Stimulated activated CD8-positive, alpha-beta memory T cell treated with anti-CD3 and anti-CD28 coated beads, Interleukin-12 subunit alpha, Interleukin-12 subunit beta, amount 100 ng/mL, for 24 hours (primary cell): Measurements from ENCODE around the gene DMBT1.
A peak's percentile ranks its signal among the peaks of the same experiment; 100 is the strongest.

Experiments used
- DNase-seq: peaks from one replicate; pipeline ENCODE4 v3.0.0-alpha.2; 2020; ENCODE audit errors: extremely low read depth

DMBT1 gene

DNA sequence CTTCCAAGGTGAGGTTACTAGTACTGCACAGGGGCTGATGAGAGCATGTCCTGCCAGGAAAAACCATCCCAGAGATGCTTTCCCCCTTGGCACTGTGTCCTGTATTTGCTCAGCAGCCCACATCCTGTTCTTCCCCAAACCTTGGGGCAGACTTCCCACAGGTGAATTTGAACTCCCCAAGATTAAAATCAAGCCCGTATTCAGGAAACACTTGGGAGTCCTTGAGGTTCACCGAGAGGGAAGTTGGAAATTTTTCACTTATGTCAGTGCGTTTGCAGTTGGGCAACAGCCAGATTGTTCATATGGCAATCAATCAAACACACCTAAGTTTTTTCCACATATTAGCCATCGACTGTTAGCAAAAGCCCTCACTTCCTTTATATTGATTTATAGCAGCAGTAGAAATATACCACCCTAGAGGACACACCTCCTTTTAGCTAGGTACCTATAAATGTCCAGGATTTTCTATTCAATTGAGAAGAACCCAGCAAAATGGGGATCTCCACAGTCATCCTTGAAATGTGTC is at the start of gene DMBT1:
Gene DMBT1, plus strand, starts transcription at position 476 of the 526 bp plus-strand sequence. Its CDS starts 17 bp downstream, at position 493.
- no peak for DNase-seq

DNA sequence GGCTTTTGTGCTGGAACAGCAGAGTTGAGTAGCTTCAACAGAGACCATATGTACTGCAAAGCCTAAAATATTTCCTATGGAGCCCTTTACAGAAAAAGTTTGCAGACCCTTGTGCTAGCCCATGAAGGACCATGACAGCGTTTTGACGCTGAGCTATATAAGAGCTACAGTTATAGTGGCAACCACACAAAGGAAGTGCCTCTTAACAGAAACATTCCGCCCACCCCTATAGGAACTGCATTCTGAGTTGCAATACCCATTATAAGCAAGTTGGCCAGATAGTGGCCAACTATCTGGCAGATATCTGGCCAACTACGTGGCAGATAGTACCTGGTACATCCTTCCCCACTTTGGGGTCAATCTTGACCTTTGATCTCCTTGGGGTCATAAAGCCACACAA is 47.5 kb upstream of the DMBT1 start:
- no peak for DNase-seq

DNA sequence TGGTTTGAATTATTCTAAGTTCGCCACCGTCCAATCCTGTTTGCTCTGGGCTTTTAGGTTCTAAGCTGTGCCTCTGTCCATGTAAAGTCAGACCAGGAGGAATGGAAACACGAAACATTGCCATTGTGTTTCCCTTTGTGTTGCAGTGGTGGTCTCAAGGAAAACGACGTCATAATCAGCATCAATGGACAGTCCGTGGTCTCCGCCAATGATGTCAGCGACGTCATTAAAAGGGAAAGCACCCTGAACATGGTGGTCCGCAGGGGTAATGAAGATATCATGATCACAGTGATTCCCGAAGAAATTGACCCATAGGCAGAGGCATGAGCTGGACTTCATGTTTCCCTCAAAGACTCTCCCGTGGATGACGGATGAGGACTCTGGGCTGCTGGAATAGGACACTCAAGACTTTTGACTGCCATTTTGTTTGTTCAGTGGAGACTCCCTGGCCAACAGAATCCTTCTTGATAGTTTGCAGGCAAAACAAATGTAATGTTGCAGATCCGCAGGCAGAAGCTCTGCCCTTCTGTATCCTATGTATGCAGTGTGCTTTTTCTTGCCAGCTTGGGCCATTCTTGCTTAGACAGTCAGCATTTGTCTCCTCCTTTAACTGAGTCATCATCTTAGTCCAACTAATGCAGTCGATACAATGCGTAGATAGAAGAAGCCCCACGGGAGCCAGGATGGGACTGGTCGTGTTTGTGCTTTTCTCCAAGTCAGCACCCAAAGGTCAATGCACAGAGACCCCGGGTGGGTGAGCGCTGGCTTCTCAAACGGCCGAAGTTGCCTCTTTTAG is 46.3 kb upstream of the DMBT1 start:
- no peak for DNase-seq

DNA sequence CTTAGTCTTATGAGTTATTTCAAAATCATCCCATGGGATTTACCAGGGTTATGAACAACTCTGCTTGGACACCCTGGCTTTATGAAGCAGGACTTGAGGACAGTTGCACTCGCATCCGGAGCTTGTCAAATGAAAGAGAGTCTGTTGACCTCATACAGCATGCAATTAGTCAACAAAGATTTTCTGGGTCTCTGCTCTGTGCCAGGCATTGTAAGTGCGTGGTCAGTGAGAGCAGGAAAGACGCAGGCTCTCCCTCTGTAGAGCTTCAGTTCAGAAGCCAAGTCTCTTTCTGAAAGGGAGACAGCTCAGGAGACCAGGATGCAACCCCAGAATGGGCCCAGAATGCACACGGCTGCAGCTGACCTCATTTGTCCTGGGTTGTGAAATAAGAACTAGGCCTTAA is 45.5 kb upstream of the DMBT1 start:
- DNase-seq, result no peak

DNA sequence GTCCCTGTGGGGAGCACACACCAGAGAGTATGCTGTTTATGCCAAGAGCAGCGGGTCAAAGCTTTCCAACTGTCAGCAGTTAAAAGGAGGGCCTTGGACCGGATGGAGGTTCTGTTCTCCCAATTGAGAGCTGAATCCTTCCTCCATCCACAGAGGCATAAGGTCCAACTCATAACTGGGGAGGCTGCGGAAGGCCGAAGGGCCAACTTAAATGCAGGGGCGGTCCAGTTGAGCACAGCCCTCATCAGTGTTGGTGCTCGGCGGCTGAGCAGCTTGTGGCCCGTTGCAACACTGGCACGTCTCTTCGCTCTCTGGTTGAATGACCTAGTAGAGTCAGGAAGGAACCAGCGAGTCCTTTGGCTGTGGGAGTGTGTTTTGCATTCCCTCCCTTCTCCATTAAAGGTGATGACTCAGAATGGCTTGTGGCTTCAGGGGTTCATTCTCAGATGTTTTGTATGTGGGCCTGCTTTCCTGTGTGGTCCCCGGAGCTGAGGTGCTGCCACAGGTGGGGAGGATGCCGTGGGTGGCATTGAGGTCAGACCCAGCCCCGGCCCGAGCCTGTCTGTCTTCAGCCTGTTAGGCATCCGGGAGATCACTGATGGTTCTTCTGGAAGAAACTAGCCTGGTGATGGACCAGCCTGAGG is 44.8 kb upstream of the DMBT1 start:
- peak; percentile 14 for DNase-seq

DNA sequence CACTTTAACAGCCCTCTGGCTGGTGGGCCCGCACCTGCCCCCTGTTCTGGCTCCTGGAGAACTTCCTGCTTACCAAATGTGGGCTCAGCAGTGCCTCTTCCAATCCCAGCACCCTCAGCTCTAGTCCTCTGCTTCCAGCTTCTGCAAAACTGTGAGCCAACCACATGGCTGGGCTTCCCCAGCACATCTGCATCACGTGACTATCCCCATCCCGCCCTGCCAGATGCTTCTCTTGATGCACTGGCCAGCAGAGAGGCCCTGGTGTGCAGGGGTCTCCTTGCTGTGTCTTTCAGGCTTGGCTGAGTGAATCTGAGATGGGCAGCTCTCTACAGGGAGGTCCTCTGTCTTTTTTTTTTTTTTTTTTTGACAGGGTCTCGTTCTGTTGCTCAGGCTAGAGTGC is 43.8 kb upstream of the DMBT1 start:
- no peak for DNase-seq

DNA sequence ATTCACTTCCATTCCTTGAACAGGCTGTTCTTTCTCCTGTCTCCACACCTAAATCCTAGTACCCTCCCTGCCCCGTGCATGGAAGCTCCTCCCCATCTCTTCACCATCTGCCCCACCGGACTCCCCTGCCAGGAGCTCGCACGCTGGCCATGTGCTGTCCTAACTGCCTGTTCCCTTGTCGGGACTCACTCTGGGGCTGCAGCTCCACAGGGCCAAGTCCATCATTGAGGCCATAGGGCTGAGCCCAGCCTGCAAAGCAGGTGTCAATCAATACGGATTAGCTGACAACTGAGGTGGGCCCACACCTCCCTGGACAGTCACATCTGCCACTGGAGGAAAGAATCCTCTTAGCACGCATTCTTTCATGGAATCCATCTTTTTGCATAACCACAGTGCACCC is 41.4 kb upstream of the DMBT1 start:
- DNase-seq, result no peak

DNA sequence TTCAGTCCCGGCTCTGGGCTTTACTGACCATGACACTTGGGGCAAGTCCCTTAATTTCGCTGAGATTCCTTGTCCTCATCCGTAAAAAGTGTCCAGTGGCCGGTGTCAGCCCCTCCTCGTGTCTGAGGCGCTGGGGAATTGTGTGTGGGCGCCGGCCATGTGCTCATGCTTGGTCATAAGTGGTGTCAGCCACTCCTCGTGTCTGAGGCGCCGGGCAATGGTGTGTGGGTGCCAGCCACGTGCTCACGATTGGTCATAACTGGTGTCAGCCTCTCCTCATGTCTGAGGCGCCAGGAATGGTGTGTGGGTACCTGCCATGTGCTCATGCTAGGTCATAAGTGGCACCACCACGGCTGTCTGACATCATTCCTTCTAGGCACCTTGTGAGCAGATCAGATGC is 40.7 kb upstream of the DMBT1 start:
- DNase-seq, result no peak

DNA sequence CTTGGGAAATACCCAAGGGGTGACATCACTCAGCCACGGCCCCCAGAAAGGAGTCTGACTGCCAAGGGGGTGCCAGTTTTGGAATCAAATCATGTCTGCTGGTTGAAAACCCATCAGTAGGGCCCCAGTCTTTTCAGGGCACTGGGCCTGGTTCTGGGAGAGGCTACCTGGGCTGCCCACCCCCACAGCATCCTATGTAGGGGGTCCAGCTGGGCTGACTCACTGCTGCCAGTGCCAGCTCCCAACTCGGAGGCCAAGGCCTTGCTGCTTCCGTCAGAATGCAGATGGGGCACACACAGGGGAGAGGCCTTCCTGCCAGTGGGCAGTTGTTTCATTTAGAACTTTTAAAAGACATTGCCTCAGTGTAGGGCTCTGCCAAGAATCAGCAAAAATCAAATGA is 39.5 kb upstream of the DMBT1 start:
- DNase-seq, result no peak

DNA sequence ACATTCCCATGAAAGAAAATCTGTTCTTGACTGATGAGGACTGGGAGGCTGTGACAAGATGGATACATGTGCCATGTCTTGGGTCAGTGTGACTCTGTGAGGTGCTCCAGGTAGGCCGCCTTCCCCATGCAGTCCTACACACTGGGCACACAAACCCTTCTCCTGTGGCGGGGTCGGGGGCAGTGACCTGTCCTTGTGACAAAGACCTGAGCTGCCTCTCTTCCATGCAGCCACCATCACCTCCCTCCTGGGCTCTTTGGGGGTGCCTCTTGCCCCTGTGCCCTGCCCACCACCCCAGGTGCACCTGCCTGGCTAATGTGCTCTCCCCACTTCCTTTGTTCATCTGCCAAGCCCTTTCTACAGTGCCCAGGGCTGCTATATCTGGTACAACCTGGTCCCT is 35.7 kb upstream of the DMBT1 start:
- DNase-seq, result no peak

DNA sequence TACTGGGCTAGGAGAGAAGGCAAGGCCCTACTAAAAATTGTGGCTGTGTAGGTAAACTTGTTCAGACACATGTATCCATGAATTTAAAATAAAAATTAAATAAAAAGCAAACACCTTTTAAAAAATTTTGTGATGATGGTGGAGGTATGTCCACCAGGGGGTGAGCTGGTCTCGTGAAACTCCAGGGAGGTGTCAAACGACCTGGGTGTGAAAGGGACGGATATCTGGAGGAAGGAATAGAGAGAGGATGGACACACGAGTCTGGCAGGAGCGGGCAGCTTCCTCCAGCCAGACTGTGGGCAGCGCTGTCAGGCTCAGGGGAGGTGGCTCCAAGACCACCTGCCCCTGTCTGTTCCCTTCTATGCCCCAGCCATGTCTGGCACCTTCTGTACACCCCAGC is 34.8 kb upstream of the DMBT1 start:
- DNase-seq, result no peak

DNA sequence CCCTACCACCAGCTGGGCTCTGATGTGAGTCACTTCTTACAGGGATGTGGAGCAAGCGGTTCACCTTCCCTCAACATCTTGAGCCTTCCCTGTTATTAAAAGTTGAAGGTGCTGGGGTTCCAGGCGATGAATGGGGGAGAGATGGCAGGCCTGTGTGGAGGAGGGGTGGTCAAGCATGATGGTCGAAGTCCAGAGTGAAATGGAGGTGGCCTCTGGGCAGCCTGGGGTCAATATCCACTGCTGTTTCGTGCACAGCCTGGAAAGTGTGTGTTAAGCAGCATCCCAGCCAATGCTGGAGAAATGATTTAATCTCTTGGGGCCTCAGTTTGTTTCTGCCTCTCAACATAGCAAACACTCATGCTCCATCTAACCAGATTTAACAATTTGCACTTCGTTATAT is 33.7 kb upstream of the DMBT1 start:
- no peak for DNase-seq

DNA sequence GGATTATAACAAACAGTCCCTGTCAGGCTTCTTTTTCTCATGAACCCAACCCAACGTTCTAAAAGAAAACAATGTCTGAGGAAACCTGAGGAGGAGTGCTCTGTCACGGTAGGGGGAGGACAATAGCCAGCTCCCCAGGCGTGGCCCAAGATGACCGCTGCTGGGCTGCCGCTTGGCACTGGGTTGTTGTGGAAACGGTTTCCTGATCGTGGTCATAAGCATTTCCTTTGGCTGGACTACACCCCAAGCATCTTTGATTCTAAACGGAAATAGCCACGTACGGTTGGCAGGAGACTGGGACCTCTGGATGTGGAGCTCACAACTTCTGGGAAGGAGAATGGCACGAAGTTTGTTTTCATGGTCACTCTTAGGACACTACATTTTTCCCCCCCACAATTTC is 30.4 kb upstream of the DMBT1 start:
- DNase-seq, result no peak

DNA sequence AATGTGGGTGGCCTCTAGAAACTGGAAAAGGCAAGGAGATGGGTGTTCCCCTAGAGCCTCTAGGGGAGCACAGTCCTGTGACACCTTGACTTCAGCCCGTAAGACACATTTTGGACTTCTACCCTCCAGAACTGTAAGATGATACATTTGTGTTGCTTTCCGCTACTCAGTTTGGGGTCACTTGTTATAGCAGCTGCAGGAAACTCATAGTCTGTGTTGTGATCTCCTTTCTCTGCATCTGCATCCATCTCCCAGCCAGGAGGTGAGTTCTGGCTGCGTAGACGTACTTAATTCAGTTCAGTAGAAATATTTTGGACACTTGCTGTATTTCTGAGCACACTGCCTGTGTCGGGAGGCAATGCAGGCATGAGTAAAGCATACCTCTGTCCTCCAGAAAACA is 29.3 kb upstream of the DMBT1 start:
- DNase-seq, result no peak

DNA sequence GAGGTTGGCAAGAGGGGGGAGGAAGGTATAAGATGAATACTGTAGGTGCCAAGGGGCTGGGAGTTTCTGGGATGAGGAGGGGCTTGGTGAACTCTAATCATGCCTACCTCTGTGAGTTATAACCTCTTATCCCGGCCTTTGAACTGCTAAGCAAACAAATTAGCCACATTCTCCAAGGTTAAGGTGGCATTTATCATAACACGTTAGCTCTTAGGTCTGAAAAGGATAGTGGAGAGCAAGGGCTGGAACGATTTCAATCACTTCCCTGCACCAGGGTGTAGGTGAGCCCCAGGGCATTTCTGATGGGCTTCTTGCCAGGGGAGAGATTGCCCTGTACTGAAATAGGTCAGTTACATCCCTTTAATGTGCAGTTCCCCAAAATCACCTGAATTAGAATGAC is 28.6 kb upstream of the DMBT1 start:
- DNase-seq, result no peak

DNA sequence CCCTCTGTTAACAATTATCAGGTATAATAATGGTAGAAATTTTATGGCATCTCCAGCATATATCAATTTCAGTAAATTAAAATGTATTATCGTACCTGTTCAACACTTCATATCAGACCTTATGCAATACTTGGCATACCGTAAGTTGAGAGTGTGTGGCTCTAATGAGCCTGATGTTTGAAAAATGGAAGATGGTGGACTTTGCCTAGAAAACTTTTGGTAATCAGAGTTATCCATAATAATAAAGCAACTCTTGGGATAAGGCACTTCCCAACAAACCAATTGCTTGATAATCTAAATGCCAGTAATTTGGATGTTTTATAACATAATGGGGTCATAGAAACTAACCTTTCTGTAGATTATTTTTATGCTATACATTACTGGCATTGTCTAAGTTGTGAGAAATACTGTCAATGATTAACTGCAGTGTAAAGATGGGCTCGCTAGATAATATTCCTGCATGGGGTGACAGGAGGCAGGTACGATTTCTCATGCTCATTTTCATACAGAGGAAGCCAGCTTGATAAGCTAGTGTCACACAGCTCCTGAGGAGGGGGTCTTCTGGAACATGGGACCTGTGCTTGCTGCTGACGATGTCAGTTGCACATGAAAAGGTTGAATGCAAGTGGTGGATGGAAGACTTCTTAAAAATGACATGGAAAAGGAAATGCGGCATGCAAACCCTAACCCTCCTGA is 27.8 kb upstream of the DMBT1 start:
- DNase-seq, result no peak

DNA sequence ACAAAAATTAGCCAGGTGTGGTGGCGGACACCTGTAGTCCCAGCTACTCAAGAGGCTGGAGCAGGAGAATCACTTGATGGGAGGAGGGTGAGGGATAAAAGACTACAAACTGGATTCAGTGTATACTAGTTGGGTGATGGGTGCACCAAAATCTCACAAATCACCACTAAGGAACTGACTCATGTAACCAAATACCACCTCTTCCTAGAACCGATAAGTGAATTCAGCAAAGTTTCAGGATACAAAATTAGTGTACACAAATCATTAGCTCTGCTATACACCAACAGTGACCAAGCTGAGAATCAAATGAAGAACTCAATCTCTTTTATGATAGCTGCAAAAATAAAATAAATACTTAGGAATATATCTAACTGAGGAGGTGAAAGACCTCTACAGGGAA is 23.0 kb upstream of the DMBT1 start:
- no peak for DNase-seq

DNA sequence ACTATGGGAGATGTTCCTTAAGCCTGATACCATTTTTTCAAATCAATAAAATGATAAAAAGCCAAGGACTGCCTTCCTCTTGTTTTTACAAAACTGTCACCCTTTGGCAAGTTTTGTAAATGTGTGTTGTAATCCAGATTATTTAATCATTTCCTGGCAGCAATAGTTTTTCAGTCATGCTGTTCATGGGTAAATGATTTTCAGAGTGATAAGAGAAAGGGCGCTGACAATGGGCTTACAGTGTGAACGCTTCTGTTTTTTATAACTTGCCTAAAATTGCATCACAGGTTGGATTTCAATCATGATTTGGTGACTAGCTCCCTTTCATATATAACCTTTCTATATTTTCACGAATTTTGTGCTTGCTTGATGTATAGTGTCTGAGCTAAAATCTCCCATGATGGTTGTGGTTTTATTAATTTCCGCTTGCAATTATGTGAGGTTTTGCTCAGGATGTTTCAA is 19.0 kb upstream of the DMBT1 start:
- no peak for DNase-seq

DNA sequence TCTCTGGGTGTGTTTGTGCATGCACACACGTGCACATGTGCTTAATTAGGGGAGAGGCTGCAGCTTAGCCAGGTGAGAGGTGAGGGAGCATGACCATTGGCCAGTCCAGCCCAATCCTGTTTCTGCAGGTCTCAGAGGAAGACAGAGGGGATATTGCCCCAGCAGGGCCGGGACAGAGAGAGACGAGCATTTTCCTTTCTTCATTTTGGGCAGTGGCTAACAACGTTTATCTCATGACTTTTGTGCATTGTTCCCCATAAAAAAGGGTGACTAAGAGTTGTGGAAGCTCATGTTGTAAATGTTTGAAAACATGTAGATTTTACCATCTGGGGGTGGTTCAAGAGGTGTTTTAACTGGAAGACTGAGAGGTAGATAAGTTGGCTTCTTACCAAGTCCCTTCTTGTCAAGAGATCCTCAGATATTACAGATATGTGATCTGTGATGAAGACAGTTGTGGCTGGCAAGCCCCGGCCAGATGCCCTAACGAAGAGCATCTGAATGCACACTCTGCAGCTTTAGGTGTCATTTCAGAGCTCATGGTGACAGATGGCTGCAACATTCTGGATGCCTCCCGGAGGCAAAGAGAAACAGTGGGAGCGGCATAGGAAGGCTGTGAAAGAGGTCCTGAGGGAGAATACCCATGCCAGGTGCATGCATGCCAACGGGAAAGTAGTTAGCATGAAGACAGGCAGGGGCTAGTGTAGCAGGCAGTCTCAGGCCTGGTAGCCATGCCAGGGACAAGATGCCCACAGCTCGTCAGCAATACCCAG is 16.7 kb upstream of the DMBT1 start:
- no peak for DNase-seq

DNA sequence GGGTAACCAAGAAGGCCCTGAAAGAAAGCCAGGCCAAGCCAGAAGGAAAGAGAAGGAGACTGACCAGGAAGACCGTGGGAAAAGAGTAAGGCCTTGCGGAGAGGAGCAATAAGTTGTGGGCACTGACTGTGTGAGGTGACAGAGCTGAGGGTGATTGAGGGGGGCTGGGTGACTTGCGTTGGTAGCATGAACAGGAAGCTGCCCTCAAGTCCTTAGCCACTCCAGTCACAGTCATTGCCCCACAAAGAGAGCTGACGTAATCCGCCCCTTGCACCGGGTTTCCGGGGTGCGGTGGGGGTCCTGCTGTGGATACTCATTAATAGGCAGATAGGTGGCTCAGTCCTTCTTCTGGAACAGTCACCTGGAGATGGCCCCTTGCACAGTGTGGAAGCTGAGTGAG is 16.1 kb upstream of the DMBT1 start:
- no peak for DNase-seq

DNA sequence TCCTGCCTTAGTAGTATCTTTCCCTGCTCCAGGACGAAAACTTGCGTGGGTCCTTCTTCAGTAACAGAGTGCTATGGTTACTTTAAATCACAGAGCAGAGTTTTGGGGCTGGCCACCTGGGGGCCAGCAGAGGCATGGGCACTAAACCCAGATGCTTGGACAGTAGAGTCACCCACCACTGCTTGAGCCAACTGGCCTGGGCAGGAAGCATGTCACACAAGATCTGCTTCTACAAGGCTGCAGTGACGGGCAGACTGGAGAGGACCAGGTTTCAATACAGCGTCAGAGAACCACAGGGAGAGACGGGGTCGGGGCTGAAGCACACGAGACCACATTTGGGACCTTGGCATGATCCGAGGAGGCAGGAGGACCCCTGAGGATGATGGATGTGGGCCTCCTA is 14.3 kb upstream of the DMBT1 start:
- no peak for DNase-seq
